Naive thymus-derived CD4-positive, alpha-beta T cell (primary cell): ENCODE results near the gene STX5. TPM values are rescaled to one million over a fixed set of nuclear protein-coding genes. Genes with fewer than 3 reads are reported as not detected.

ENCODE experiments used
- ATAC-seq: fragments of 150-1000 bp; cut with Tn5 transposase; 2 replicates; pipeline ENCODE4 v1.10.0; 2021; ENCODE audit warnings: mild to moderate bottlenecking, moderate library complexity
- CTCF ChIA-PET: fragments of 350-600 bp; sonication (Branson Sonifier 250); formaldehyde crosslinking; loops from one replicate; lab custom pipeline; 2021; ENCODE audit warnings: antibody characterized with exemption; lab: Charles Lee
- POLR2A ChIA-PET: fragments of 350-600 bp; sonication (Branson Sonifier 250); formaldehyde crosslinking; loops from one replicate; lab custom pipeline; 2021; ENCODE audit warnings: antibody characterized with exemption, inconsistent platforms; lab: Charles Lee
- DNase-seq, 9 donors: peaks; one replicate each; pipeline versions ENCODE4 v3.0.0 to v3.0.0-alpha.2; 2020 to 2022; ENCODE audit warnings: mixed read lengths in 1 of 9
- H3K27ac ChIP-seq: one replicate; pipeline ENCODE4 v1.7.0; 2013; ENCODE audit warnings: mild to moderate bottlenecking, low read depth, low read length, moderate library complexity
- H3K27me3 ChIP-seq, 2 donors: one replicate each; pipeline ENCODE4 v1.7.0; 2013; ENCODE audit warnings: low read length in 2 of 2, mild to moderate bottlenecking in 2 of 2, moderate library complexity in 2 of 2; ENCODE audit not compliant: control insufficient read depth in 2 of 2, insufficient read depth in 2 of 2
- H3K36me3 ChIP-seq, 3 experiments: 1 replicate in 2 of 3; 2 replicates in 1 of 3; pipeline ENCODE4 v1.7.0; 2013; ENCODE audit warnings: low read length in 3 of 3, mild to moderate bottlenecking in 3 of 3, moderate library complexity in 1 of 3; ENCODE audit not compliant: insufficient read depth in 3 of 3, control insufficient read depth in 2 of 3
- H3K4me1 ChIP-seq, 2 donors: one replicate each; pipeline ENCODE4 v1.7.0; 2013; ENCODE audit warnings: low read length in 2 of 2, mild to moderate bottlenecking in 2 of 2, moderate library complexity in 1 of 2; ENCODE audit not compliant: control insufficient read depth in 2 of 2, insufficient read depth in 2 of 2
- H3K4me3 ChIP-seq: 2 replicates; pipeline ENCODE4 v1.7.0; 2013; ENCODE audit warnings: mild to moderate bottlenecking, low read length
- H3K9me3 ChIP-seq, 3 experiments: 1 replicate in 2 of 3; 2 replicates in 1 of 3; pipeline ENCODE4 v1.7.0; 2013; ENCODE audit warnings: low read length in 3 of 3; ENCODE audit not compliant: control insufficient read depth in 2 of 3
- H3K27ac Mint-ChIP-seq, 9 donors: one replicate each; pipeline ENCODE4 v1.8.0; 2020 to 2022; ENCODE audit warnings: mixed read lengths in 9 of 9, mild to moderate bottlenecking in 8 of 9, moderate library complexity in 5 of 9, inconsistent platforms in 2 of 9
- H3K27me3 Mint-ChIP-seq, 5 donors: one replicate each; pipeline ENCODE4 v1.8.0; 2021 to 2022; ENCODE audit warnings: mixed read lengths in 5 of 5, mild to moderate bottlenecking in 1 of 5
- H3K36me3 Mint-ChIP-seq, 5 donors: one replicate each; pipeline ENCODE4 v1.8.0; 2020 to 2022; ENCODE audit warnings: mixed read lengths in 5 of 5, mild to moderate bottlenecking in 3 of 5, inconsistent platforms in 1 of 5
- H3K4me1 Mint-ChIP-seq, 7 donors: one replicate each; pipeline ENCODE4 v1.8.0; 2020 to 2022; ENCODE audit warnings: mixed read lengths in 7 of 7, mild to moderate bottlenecking in 3 of 7, inconsistent platforms in 1 of 7
- H3K4me3 Mint-ChIP-seq, 10 donors: one replicate each; pipeline ENCODE4 v1.8.0; 2020 to 2022; ENCODE audit warnings: mild to moderate bottlenecking in 10 of 10, mixed read lengths in 10 of 10, moderate library complexity in 6 of 10, inconsistent platforms in 2 of 10
- H3K9me3 Mint-ChIP-seq, 11 donors: one replicate each; pipeline ENCODE4 v1.8.0; 2020 to 2022; ENCODE audit warnings: mixed read lengths in 11 of 11, mild to moderate bottlenecking in 4 of 11, inconsistent platforms in 1 of 11, moderate library complexity in 1 of 11
- intact Hi-C, 2 donors: fragments of 100-400 bp; cut with micrococcal nuclease; formaldehyde crosslinking; loops; one replicate each; pipeline ENCODE4 v1.15.1; 2023
- polyA plus RNA-seq, 2 donors: library from polyadenylated mRNA; unstranded; fragments of 300-500 nt; fragmentation: Illumina TruSeq; gene quantifications; one replicate each; pipeline ENCODE4 v1.2.3, GENCODE V29; 2021
- total RNA-seq, 6 experiments: library from RNA in 5 of 6; stranded (reverse) in 5 of 6; gene quantifications; 1 replicate in 5 of 6; 2 replicates in 1 of 6; pipeline ENCODE4 v1.2.3 and lab custom pipeline; 2021 to 2026

STX5 gene
- total and polyA plus RNA-seq, 7 experiments from 2014 or later: 23.8 to 152 (median 53.6) TPM

DNA sequence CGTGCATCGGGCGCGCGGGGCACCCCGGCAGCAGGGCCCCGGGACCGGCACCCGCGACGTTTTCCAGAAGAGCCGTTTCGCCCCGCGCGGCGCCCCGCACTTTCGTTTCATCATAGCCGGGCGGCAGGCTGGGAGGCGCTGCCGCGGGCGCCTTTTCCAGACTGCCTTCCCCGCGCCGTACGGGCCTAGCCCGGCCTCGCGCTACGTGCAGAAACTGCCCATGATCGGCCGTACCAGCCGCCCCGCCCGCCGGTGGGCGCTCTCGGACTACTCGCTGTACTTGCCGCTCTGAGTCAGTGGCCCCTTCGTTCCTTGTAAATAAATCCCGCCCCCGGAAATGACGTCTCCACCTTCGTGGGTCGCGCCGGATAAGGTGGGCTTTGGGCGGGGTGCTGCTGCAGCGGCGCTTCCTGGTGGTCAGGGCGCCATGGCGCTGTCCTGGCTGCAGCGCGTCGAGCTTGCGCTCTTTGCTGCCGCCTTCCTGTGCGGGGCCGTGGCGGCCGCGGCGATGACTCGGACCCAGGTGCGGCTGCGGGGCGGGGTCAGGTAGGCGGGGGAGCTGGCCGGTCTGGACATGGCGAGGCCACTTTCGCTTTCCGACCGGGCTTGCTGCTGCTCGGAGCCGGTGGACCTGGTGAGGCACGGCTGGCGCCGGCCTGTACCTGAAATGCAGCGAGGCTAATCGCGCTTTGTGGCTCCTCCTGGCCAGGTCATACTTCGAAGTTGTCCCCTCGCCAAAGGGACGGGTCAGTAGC, 44.7 kb downstream of the STX5 start, which contains the start of gene TMEM179B:
TMEM179B (plus strand) TSS at position 398 of the 755 bp plus-strand sequence; CDS start at position 428, 30 bp downstream.
- Histone ChIP-seq H3K4me1 (peaks cover 32 to 38% of the 10 kb centered on the region in 2 donors), H3K4me3 (peak within 1 kb of the TSS; percentile 82), H3K27me3 (no peaks in the 10 kb centered on the region), H3K36me3 (peaks cover 0 to 47% (median 6%) of the 10 kb centered on the region in 3 experiments), H3K27ac (peak within 1 kb of the TSS; percentile 93), H3K9me3 (no peaks in the 10 kb centered on the region)
- Mint-ChIP-seq H3K9me3 (no peaks in the 10 kb centered on the region), H3K27me3 (no peaks in the 10 kb centered on the region), H3K4me3 (peak within 1 kb of the TSS; percentile 93 to 97 (median 96)), H3K36me3 (peaks cover 0 to 22% (median 4%) of the 10 kb centered on the region in 5 donors), H3K4me1 (peaks cover 22 to 59% (median 42%) of the 10 kb centered on the region in 7 donors), H3K27ac (peak within 1 kb of the TSS; percentile 91 to 99 (median 96))
- CTCF ChIA-PET: interaction anchor here (0.7 to 3.4 kb wide), 24 partner anchors 9 to 392 kb away, joined by 3 to 34 read pairs (median 6); partner anchors contain the start of genes HNRNPUL2, POLR2G, SLC3A2 and STX5
- POLR2A ChIA-PET: interaction anchor here (0.7 to 14.1 kb wide), 29 partner anchors 12 to 195 kb away, joined by 3 to 224 read pairs (median 10); partner anchors contain the start of genes C11orf98, CSKMT, HNRNPUL2 and INTS5
- ATAC-seq (peak; percentile 83), DNase-seq (peak; percentile 87 to 98 (median 95))
- intact Hi-C loops: loop anchor here (1.0 to 5.0 kb wide), 12 partner anchors 18 to 235 kb away; partner anchors contain the start of genes NXF1 (in 2 of the 2), STX5 (in 2 of the 2), TEX54 (in 2 of the 2) and POLR2G (in 1 of the 2)

DNA sequence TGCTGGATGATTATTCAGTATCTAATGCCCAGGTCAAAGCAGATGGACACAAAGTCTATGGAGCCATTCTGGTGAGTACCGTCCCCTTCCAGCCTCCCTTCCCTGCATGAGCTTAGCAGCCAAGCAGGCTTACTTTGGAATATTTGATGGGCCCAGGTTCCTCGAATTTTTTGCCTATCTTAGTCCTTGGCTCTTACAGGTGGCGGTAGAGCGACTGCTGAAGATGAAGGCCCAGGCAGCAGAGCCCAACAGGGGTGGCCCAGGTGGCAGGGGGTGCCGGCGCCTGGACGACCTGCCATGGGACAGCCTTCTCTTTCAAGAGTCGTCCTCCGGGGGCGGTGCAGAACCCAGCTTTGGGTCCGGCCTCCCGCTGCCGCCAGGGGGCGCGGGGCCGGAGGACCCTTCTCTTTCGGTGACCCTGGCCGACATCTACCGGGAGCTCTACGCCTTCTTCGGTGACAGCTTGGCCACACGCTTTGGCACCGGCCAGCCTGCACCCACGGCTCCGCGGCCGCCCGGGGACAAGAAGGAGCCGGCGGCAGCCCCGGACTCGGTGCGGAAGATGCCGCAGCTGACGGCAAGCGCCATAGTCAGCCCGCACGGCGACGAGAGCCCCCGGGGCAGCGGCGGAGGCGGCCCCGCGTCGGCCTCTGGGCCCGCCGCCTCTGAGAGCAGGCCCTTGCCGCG, 45.4 kb downstream of the STX5 start:
- Histone ChIP-seq H3K27me3 (no peaks in the 10 kb centered on the region), H3K4me3 (peak overlapping the region; percentile 82), H3K9me3 (no peaks in the 10 kb centered on the region), H3K4me1 (peaks cover 30 to 35% of the 10 kb centered on the region in 2 donors), H3K27ac (peak overlapping the region; percentile 93), H3K36me3 (peaks cover 0 to 50% (median 6%) of the 10 kb centered on the region in 3 experiments)
- Mint-ChIP-seq H3K27me3 (no peaks in the 10 kb centered on the region), H3K9me3 (no peaks in the 10 kb centered on the region), H3K27ac (peak overlapping the region; percentile 88 to 99 (median 95)), H3K4me3 (peak overlapping the region; percentile 85 to 96 (median 90)), H3K36me3 (peaks cover 0 to 20% (median 4%) of the 10 kb centered on the region in 5 donors), H3K4me1 (peaks cover 19 to 53% (median 38%) of the 10 kb centered on the region in 7 donors)
- DNase-seq (peak; percentile 76 to 90 (median 81)), ATAC-seq (peak; percentile 80)
- POLR2A ChIA-PET: interaction anchor here (0.7 to 14.1 kb wide), 29 partner anchors 8 to 195 kb away, joined by 3 to 224 read pairs (median 9); partner anchors contain the start of genes C11orf98, CSKMT, HNRNPUL2 and INTS5
- CTCF ChIA-PET: interaction anchor here (0.6 to 3.4 kb wide), 26 partner anchors 9 to 392 kb away, joined by 3 to 34 read pairs (median 5); partner anchors contain the start of genes HNRNPUL2, INTS5, POLR2G and SLC3A2
- intact Hi-C loops: loop anchor here (1.0 to 5.0 kb wide), 16 partner anchors 15 to 236 kb away; partner anchors contain the start of genes NXF1 (in 2 of the 2), POLR2G (in 2 of the 2), STX5 (in 2 of the 2) and TAF6L (in 2 of the 2)

DNA sequence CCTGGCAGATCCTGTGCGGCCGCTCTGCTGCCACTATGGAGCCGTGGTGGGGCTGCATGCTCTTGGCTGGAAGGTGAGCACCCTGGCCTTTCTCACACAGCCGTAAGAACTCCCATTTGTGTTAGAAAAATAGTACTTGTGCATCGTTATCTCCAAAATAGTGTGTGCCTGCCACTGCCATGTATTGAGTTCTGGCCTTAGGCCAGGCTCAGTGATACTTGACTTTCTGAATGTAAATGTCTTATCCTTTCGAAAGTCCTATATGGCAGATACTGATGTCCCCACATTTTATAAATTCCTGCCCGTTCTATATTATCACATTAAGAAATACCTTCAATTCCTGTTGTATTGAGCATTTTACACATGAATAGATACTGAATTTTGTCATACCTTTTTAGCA, 49.1 kb downstream of the STX5 start:
- H3K9me3 ChIP-seq: no peaks in the 10 kb centered on the region
- peaks cover 8 to 11% of the 10 kb centered on the region in 2 donors for H3K4me1 ChIP-seq
- Mint-ChIP-seq H3K9me3 (no peaks in the 10 kb centered on the region), H3K36me3 (peaks cover 0 to 13% (median 4%) of the 10 kb centered on the region in 5 donors), H3K4me1 (peaks cover 0 to 18% (median 12%) of the 10 kb centered on the region in 7 donors), H3K27me3 (no peaks in the 10 kb centered on the region), H3K27ac (peak overlapping the region in 1 of 9 donors; percentile 57), H3K4me3 (no peak overlapping the region)
- ChIA-PET POLR2A (interaction anchor here (0.9 kb wide), 1 partner anchor 45 kb away, joined by 3 read pairs; no protein-coding TSS in a partner anchor), CTCF (no interaction called here)
- H3K36me3 ChIP-seq: peaks cover 0 to 35% (median 0%) of the 10 kb centered on the region in 3 experiments
- intact Hi-C loops: no loop called here
- DNase-seq (no peak), ATAC-seq (no peak)
- no peak overlapping the region for H3K27ac ChIP-seq
- no peak overlapping the region for H3K4me3 ChIP-seq
- no peaks in the 10 kb centered on the region for H3K27me3 ChIP-seq

DNA sequence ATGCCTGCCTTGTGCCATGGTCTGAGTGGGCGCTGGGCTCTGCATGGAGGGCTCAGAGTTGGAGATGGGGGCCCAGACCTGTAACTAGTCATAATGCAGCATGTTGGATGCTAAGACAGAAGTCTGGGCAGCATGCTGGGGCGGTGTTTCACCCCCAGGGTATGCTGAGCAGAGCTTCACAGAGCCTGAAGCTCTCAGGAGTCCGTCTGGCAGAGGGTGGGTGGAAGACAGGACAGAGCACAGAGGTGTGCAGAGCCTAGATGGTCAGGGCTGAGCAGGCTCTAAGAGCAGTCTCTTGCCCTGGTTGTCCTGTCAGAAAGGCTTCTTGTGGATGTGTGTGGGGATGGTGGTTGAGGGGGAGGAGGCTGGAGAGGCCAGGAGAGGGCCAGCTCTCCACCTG, 53.4 kb downstream of the STX5 start:
- Histone ChIP-seq H3K4me3 (no peak overlapping the region), H3K4me1 (no peaks in the 10 kb centered on the region), H3K27me3 (no peaks in the 10 kb centered on the region), H3K36me3 (peaks cover 0 to 47% (median 0%) of the 10 kb centered on the region in 3 experiments), H3K9me3 (no peaks in the 10 kb centered on the region), H3K27ac (no peak overlapping the region)
- Mint-ChIP-seq H3K4me1 (peaks cover 0 to 14% (median 6%) of the 10 kb centered on the region in 7 donors), H3K9me3 (no peaks in the 10 kb centered on the region), H3K27me3 (no peaks in the 10 kb centered on the region), H3K27ac (peak overlapping the region in 3 of 9 donors; percentile 36 to 77 (median 62)), H3K36me3 (peaks cover 0 to 22% (median 7%) of the 10 kb centered on the region in 5 donors), H3K4me3 (no peak overlapping the region)
- ChIA-PET CTCF (no interaction called here), POLR2A (no interaction called here)
- ATAC-seq (no peak), DNase-seq (no peak)
- intact Hi-C loops: no loop called here

GRCh38 chr11:62777389-62777788, 54.5 kb downstream of the STX5 start:
- DNase-seq (no peak), ATAC-seq (no peak)
- Histone ChIP-seq H3K27me3 (no peaks in the 10 kb centered on the region), H3K9me3 (no peaks in the 10 kb centered on the region), H3K36me3 (peaks cover 0 to 41% (median 0%) of the 10 kb centered on the region in 3 experiments), H3K4me3 (no peak overlapping the region), H3K27ac (no peak overlapping the region), H3K4me1 (no peaks in the 10 kb centered on the region)
- intact Hi-C loops: no loop called here
- peaks cover 0 to 22% (median 7%) of the 10 kb centered on the region in 5 donors for H3K36me3 Mint-ChIP-seq
- H3K4me3 Mint-ChIP-seq: peak overlapping the region in 1 of 10 donors; percentile 4
- POLR2A ChIA-PET: interaction anchor here (0.6 to 3.3 kb wide), 2 partner anchors 34 to 78 kb away, joined by 3 to 15 read pairs; no protein-coding TSS in a partner anchor
- peak overlapping the region in 4 of 9 donors; percentile 6 to 78 (median 38) for H3K27ac Mint-ChIP-seq
- H3K9me3 Mint-ChIP-seq: no peaks in the 10 kb centered on the region
- CTCF ChIA-PET: interaction anchor here (0.6 to 1.5 kb wide), 2 partner anchors 9 to 23 kb away, joined by 3 to 5 read pairs; partner anchors contain the start of gene ZBTB3
- H3K4me1 Mint-ChIP-seq: peaks cover 0 to 14% (median 6%) of the 10 kb centered on the region in 7 donors
- no peaks in the 10 kb centered on the region for H3K27me3 Mint-ChIP-seq
